HL-60 (cell line): ENCODE results near the gene NPHP4.

Experiments
- CTCF ChIP-seq: IDR thresholded peaks from one replicate; pipeline ENCODE4 v1.5.1; 2011; ENCODE audit warnings: low read length, control low read depth, inconsistent platforms; ENCODE audit not compliant: insufficient read depth
- GABPA ChIP-seq: IDR thresholded peaks from 2 replicates; pipeline ENCODE4 v1.6.1; 2012; ENCODE audit warnings: low read depth
- TF ChIP-seq, protein P1 (sequence below): IDR thresholded peaks from 2 replicates; pipeline ENCODE4 v1.6.1; 2012; ENCODE audit warnings: low read depth; ENCODE audit not compliant: insufficient replicate concordance

- TF ChIP-seq GABPA, result no peak
- TF ChIP-seq CTCF, result no peak
- TF ChIP-seq, protein P1, sequence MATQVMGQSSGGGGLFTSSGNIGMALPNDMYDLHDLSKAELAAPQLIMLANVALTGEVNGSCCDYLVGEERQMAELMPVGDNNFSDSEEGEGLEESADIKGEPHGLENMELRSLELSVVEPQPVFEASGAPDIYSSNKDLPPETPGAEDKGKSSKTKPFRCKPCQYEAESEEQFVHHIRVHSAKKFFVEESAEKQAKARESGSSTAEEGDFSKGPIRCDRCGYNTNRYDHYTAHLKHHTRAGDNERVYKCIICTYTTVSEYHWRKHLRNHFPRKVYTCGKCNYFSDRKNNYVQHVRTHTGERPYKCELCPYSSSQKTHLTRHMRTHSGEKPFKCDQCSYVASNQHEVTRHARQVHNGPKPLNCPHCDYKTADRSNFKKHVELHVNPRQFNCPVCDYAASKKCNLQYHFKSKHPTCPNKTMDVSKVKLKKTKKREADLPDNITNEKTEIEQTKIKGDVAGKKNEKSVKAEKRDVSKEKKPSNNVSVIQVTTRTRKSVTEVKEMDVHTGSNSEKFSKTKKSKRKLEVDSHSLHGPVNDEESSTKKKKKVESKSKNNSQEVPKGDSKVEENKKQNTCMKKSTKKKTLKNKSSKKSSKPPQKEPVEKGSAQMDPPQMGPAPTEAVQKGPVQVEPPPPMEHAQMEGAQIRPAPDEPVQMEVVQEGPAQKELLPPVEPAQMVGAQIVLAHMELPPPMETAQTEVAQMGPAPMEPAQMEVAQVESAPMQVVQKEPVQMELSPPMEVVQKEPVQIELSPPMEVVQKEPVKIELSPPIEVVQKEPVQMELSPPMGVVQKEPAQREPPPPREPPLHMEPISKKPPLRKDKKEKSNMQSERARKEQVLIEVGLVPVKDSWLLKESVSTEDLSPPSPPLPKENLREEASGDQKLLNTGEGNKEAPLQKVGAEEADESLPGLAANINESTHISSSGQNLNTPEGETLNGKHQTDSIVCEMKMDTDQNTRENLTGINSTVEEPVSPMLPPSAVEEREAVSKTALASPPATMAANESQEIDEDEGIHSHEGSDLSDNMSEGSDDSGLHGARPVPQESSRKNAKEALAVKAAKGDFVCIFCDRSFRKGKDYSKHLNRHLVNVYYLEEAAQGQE, result no peak
These were observed 2.7 kb upstream of the NPHP4 start for GRCh38 chr1:5994713-5995621.
